Measurements from ENCODE around the gene CPSF4.

DNA sequence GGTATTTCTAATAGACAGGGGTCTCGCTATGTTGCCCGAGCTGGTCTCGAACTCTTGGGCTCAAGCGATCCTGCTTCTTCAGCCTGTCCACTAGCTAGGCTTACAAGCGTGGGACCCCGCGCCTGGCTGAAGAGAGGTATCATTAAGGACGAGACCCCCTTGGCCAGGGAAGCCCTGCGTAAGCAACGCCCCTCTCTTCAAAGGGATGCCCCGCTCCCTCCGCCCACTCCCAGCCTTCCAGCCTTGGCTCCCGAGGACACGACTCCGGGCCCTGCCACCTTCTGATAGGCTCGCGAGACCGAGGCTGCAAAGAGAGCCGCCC, 65.5 kb downstream of the CPSF4 start:
- TF ChIP-seq, protein P1, sequence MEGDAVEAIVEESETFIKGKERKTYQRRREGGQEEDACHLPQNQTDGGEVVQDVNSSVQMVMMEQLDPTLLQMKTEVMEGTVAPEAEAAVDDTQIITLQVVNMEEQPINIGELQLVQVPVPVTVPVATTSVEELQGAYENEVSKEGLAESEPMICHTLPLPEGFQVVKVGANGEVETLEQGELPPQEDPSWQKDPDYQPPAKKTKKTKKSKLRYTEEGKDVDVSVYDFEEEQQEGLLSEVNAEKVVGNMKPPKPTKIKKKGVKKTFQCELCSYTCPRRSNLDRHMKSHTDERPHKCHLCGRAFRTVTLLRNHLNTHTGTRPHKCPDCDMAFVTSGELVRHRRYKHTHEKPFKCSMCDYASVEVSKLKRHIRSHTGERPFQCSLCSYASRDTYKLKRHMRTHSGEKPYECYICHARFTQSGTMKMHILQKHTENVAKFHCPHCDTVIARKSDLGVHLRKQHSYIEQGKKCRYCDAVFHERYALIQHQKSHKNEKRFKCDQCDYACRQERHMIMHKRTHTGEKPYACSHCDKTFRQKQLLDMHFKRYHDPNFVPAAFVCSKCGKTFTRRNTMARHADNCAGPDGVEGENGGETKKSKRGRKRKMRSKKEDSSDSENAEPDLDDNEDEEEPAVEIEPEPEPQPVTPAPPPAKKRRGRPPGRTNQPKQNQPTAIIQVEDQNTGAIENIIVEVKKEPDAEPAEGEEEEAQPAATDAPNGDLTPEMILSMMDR (IDR thresholded peaks at IDR 0.05) = no peak
- TF ChIP-seq POLR2A (IDR thresholded peaks at IDR 0.05) = peak in 1 of 2 donors; percentile 30
